NCI-H1105 treated with DMSO at 0.1 percent for 48 hours (cell line): Measurements from ENCODE around the gene AGAP1.

ENCODE experiments used
- DNase-seq: peaks from one replicate; lab custom pipeline; 2025; lab: John Stamatoyannopoulos, UW

Gene AGAP1

GRCh38 chr2:235550378-235550760 lies 56.5 kb downstream of the AGAP1 start:
- DNase-seq, result no peak

- DNase-seq, result no peak
Observed at GRCh38 chr2:235550946-235551345, 57.1 kb downstream of the AGAP1 start.

GRCh38 chr2:235551965-235552364 lies 58.1 kb downstream of the AGAP1 start:
- DNase-seq, result peak; percentile 18

GRCh38 chr2:235552671-235553070 lies 58.8 kb downstream of the AGAP1 start:
- no peak for DNase-seq

- no peak for DNase-seq
Observed at GRCh38 chr2:235553291-235553690, 59.4 kb downstream of the AGAP1 start.

- DNase-seq, result no peak
Observed at GRCh38 chr2:235553696-235554100, 59.9 kb downstream of the AGAP1 start.

- DNase-seq, result no peak
Observed at GRCh38 chr2:235554385-235554784, 60.5 kb downstream of the AGAP1 start.

GRCh38 chr2:235554936-235555335 lies 61.1 kb downstream of the AGAP1 start:
- DNase-seq, result no peak

GRCh38 chr2:235555371-235555770 lies 61.5 kb downstream of the AGAP1 start:
- no peak for DNase-seq

- DNase-seq, result no peak
Observed at GRCh38 chr2:235556086-235556485, 62.2 kb downstream of the AGAP1 start.

GRCh38 chr2:235556901-235557300 lies 63.1 kb downstream of the AGAP1 start:
- DNase-seq, result no peak

GRCh38 chr2:235557903-235558302 lies 64.1 kb downstream of the AGAP1 start:
- no peak for DNase-seq

- DNase-seq, result no peak
Observed at GRCh38 chr2:235558572-235558971, 64.7 kb downstream of the AGAP1 start.

- DNase-seq, result no peak
Observed at GRCh38 chr2:235560345-235560744, 66.5 kb downstream of the AGAP1 start.

- DNase-seq, result no peak
Observed at GRCh38 chr2:235561450-235561849, 67.6 kb downstream of the AGAP1 start.

- no peak for DNase-seq
Observed at GRCh38 chr2:235562065-235562747, 68.4 kb downstream of the AGAP1 start.

GRCh38 chr2:235563056-235563910 lies 69.4 kb downstream of the AGAP1 start:
- no peak for DNase-seq

- no peak for DNase-seq
Observed at GRCh38 chr2:235564066-235564465, 70.2 kb downstream of the AGAP1 start.

- DNase-seq, result no peak
Observed at GRCh38 chr2:235564884-235565530, 71.2 kb downstream of the AGAP1 start.

- DNase-seq, result no peak
Observed at GRCh38 chr2:235566415-235566814, 72.6 kb downstream of the AGAP1 start.

- no peak for DNase-seq
Observed at GRCh38 chr2:235566931-235567495, 73.2 kb downstream of the AGAP1 start.

- no peak for DNase-seq
Observed at GRCh38 chr2:235567842-235568241, 74.0 kb downstream of the AGAP1 start.

- DNase-seq, result no peak
Observed at GRCh38 chr2:235568431-235568830, 74.6 kb downstream of the AGAP1 start.
